ENCODE measurements around the gene AOPEP. TPM values are rescaled to one million over a fixed set of nuclear protein-coding genes. Genes with fewer than 3 reads are reported as not detected.

The AOPEP gene
- total RNA-seq, 1 donor from 2014 or later, result 175 TPM

GRCh38 chr9:94896512-94896911 is 170.0 kb downstream of the AOPEP start:
- no peak overlapping the region for H3K27ac ChIP-seq (replicated peaks)
- DNase-seq, result no peak
- H3K4me1 ChIP-seq, result peaks cover 18% of the 10 kb centered on the region
- no peaks in the 10 kb centered on the region for H3K36me3 ChIP-seq
- H3K9me3 ChIP-seq (replicated peaks), result peaks cover 3% of the 10 kb centered on the region
- no peaks in the 10 kb centered on the region for H3K27me3 ChIP-seq (ENCODE audit: low read depth)
- intact Hi-C loops (cut with micrococcal nuclease), result no loop called here
- no peak for TF ChIP-seq CTCF (IDR thresholded peaks at IDR 0.05; ENCODE audit: borderline replicate concordance)
- no peak overlapping the region for H3K4me3 ChIP-seq

- H3K9me3 ChIP-seq (replicated peaks), result no peaks in the 10 kb centered on the region
- H3K4me1 ChIP-seq, result peaks cover 21% of the 10 kb centered on the region
- H3K27me3 ChIP-seq (ENCODE audit: low read depth), result no peaks in the 10 kb centered on the region
- intact Hi-C loops (cut with micrococcal nuclease), result no loop called here
- no peak for TF ChIP-seq CTCF (IDR thresholded peaks at IDR 0.05; ENCODE audit: borderline replicate concordance)
- no peak for DNase-seq
- no peaks in the 10 kb centered on the region for H3K36me3 ChIP-seq
- H3K4me3 ChIP-seq, result no peak overlapping the region
- peak overlapping the region; percentile 74 for H3K27ac ChIP-seq (replicated peaks)
These were observed 173.1 kb downstream of the AOPEP start for GRCh38 chr9:94899464-94900221.

- H3K4me1 ChIP-seq, result peaks cover 21% of the 10 kb centered on the region
- peak overlapping the region; percentile 74 for H3K27ac ChIP-seq (replicated peaks)
- TF ChIP-seq CTCF (IDR thresholded peaks at IDR 0.05; ENCODE audit: borderline replicate concordance), result no peak
- H3K9me3 ChIP-seq (replicated peaks), result no peaks in the 10 kb centered on the region
- DNase-seq, result no peak
- no peaks in the 10 kb centered on the region for H3K36me3 ChIP-seq
- H3K27me3 ChIP-seq (ENCODE audit: low read depth), result no peaks in the 10 kb centered on the region
- H3K4me3 ChIP-seq, result peak overlapping the region; percentile 3
- intact Hi-C loops (cut with micrococcal nuclease), result no loop called here
These were observed 173.9 kb downstream of the AOPEP start for GRCh38 chr9:94900222-94901018.

GRCh38 chr9:94901019-94901363 is 174.5 kb downstream of the AOPEP start:
- no peaks in the 10 kb centered on the region for H3K9me3 ChIP-seq (replicated peaks)
- no peaks in the 10 kb centered on the region for H3K36me3 ChIP-seq
- no peak for DNase-seq
- peaks cover 21% of the 10 kb centered on the region for H3K4me1 ChIP-seq
- no peaks in the 10 kb centered on the region for H3K27me3 ChIP-seq (ENCODE audit: low read depth)
- TF ChIP-seq CTCF (IDR thresholded peaks at IDR 0.05; ENCODE audit: borderline replicate concordance), result no peak
- intact Hi-C loops (cut with micrococcal nuclease), result no loop called here
- H3K27ac ChIP-seq (replicated peaks), result peak overlapping the region; percentile 74
- no peak overlapping the region for H3K4me3 ChIP-seq

GRCh38 chr9:94903961-94904421 is 177.5 kb downstream of the AOPEP start:
- Histone ChIP-seq H3K4me3 (no peak overlapping the region), H3K36me3 (no peaks in the 10 kb centered on the region), H3K27ac (replicated peaks) (no peak overlapping the region), H3K9me3 (replicated peaks) (no peaks in the 10 kb centered on the region), H3K4me1 (peaks cover 44% of the 10 kb centered on the region), H3K27me3 (ENCODE audit: low read depth) (no peaks in the 10 kb centered on the region)
- TF ChIP-seq CTCF (IDR thresholded peaks at IDR 0.05; ENCODE audit: borderline replicate concordance), result no peak
- intact Hi-C loops (cut with micrococcal nuclease), result no loop called here
- DNase-seq, result no peak
